H9 (cell line): Measurements from ENCODE around the gene CRHR2. TPM values are rescaled to one million over a fixed set of nuclear protein-coding genes. Genes with fewer than 3 reads are reported as not detected.

Experiments used
- DNase-seq: peaks from one replicate; pipeline ENCODE4 v3.0.0-alpha.2; 2017
- H2AFZ ChIP-seq: one replicate; pipeline ENCODE4 v1.6.1; 2013; ENCODE audit warnings: mild to moderate bottlenecking, low read length, control low read depth, moderate library complexity
- H2AK5ac ChIP-seq: 2 replicates; pipeline ENCODE4 v1.6.1; 2013; ENCODE audit warnings: low read length, control low read depth, mixed read lengths; ENCODE audit not compliant: insufficient read length
- H2BK120ac ChIP-seq: one replicate; pipeline ENCODE4 v1.6.1; 2013; ENCODE audit warnings: low read depth, mild to moderate bottlenecking, low read length, control low read depth, inconsistent platforms; ENCODE audit not compliant: poor library complexity, severe bottlenecking
- H2BK12ac ChIP-seq: 2 replicates; pipeline ENCODE4 v1.6.1; 2013; ENCODE audit warnings: low read length, control low read depth, mixed read lengths, low read depth; ENCODE audit not compliant: insufficient read length
- H2BK15ac ChIP-seq: 2 replicates; pipeline ENCODE4 v1.6.1; 2013; ENCODE audit warnings: low read depth, low read length, control low read depth
- H2BK20ac ChIP-seq: one replicate; pipeline ENCODE4 v1.6.1; 2013; ENCODE audit warnings: low read depth, mild to moderate bottlenecking, low read length, control low read depth, inconsistent platforms; ENCODE audit not compliant: poor library complexity, severe bottlenecking
- H2BK5ac ChIP-seq: 2 replicates; pipeline ENCODE4 v1.6.1; 2013; ENCODE audit warnings: low read length, control low read depth, mixed read lengths; ENCODE audit not compliant: insufficient read length
- H3K14ac ChIP-seq: 2 replicates; pipeline ENCODE4 v1.6.1; 2013; ENCODE audit warnings: low read length, control low read depth; ENCODE audit not compliant: insufficient read depth
- H3K18ac ChIP-seq: 2 replicates; pipeline ENCODE4 v1.6.1; 2013; ENCODE audit warnings: low read depth, mild to moderate bottlenecking, mixed read lengths, low read length, control low read depth; ENCODE audit not compliant: insufficient read length
- H3K23ac ChIP-seq: 2 replicates; pipeline ENCODE4 v1.6.1; 2013; ENCODE audit warnings: low read length, control low read depth, mixed read lengths, low read depth; ENCODE audit not compliant: insufficient read length
- H3K23me2 ChIP-seq: 2 replicates; pipeline ENCODE4 v1.6.1; 2013; ENCODE audit warnings: low read depth, mild to moderate bottlenecking, mixed read lengths, low read length, control low read depth; ENCODE audit not compliant: insufficient read length, poor library complexity, severe bottlenecking
- H3K27ac ChIP-seq: 2 replicates; pipeline ENCODE4 v1.5.1; 2013; ENCODE audit warnings: low read length, control low read depth, mixed read lengths, low read depth; ENCODE audit not compliant: insufficient read length
- H3K27me3 ChIP-seq: 2 replicates; pipeline ENCODE4 v1.6.1; 2013; ENCODE audit warnings: low read length, control low read depth, inconsistent platforms; ENCODE audit not compliant: insufficient read depth
- H3K4ac ChIP-seq: 2 replicates; pipeline ENCODE4 v1.6.1; 2013; ENCODE audit warnings: low read depth, mild to moderate bottlenecking, control low read depth, inconsistent platforms, low read length, moderate library complexity
- H3K4me1 ChIP-seq: 2 replicates; pipeline ENCODE4 v1.6.1; 2013; ENCODE audit warnings: low read length, control low read depth, inconsistent platforms; ENCODE audit not compliant: insufficient read depth
- H3K4me2 ChIP-seq: 2 replicates; pipeline ENCODE4 v1.6.1; 2013; ENCODE audit warnings: low read length, control low read depth, mixed read lengths; ENCODE audit not compliant: insufficient read length, insufficient read depth
- H3K56ac ChIP-seq: 2 replicates; pipeline ENCODE4 v1.6.1; 2013; ENCODE audit warnings: low read depth, mild to moderate bottlenecking, mixed read lengths, low read length, control low read depth; ENCODE audit not compliant: insufficient read length
- H3K79me1 ChIP-seq: 2 replicates; pipeline ENCODE4 v1.6.1; 2013; ENCODE audit warnings: low read depth, mild to moderate bottlenecking, moderate library complexity, low read length, control low read depth, inconsistent platforms; ENCODE audit not compliant: insufficient read depth, poor library complexity, severe bottlenecking
- H3K79me2 ChIP-seq: 2 replicates; pipeline ENCODE4 v1.6.1; 2013; ENCODE audit warnings: low read length, control low read depth, inconsistent platforms; ENCODE audit not compliant: insufficient read depth
- H3K9ac ChIP-seq: 2 replicates; pipeline ENCODE4 v1.6.1; 2013; ENCODE audit warnings: low read length, control low read depth, mixed read lengths; ENCODE audit not compliant: insufficient read length; ENCODE audit errors: extremely low read depth
- H3K9me3 ChIP-seq: one replicate; pipeline ENCODE4 v1.6.1; 2013; ENCODE audit warnings: low read depth, low read length, inconsistent platforms; ENCODE audit not compliant: control insufficient read depth
- H3T11ph ChIP-seq: one replicate; pipeline ENCODE4 v1.6.1; 2013; ENCODE audit warnings: mild to moderate bottlenecking, low read length, control low read depth, inconsistent platforms
- H4K20me1 ChIP-seq: one replicate; pipeline ENCODE4 v1.6.1; 2013; ENCODE audit not compliant: control insufficient read depth, insufficient read length, insufficient read depth
- H4K5ac ChIP-seq: 2 replicates; pipeline ENCODE4 v1.6.1; 2013; ENCODE audit warnings: low read depth, mild to moderate bottlenecking, mixed read lengths, low read length, control low read depth; ENCODE audit not compliant: insufficient read length
- H4K8ac ChIP-seq: replicated peaks from 2 replicates; pipeline ENCODE4 v1.6.1; 2013; ENCODE audit warnings: low read length, control low read depth, mixed read lengths, low read depth; ENCODE audit not compliant: insufficient read length
- H4K91ac ChIP-seq: 2 replicates; pipeline ENCODE4 v1.6.1; 2013; ENCODE audit warnings: low read depth, mild to moderate bottlenecking, moderate library complexity, mixed read lengths, low read length, control low read depth; ENCODE audit not compliant: insufficient read length
- H3K27ac Mint-ChIP-seq, 3 experiments: 2 replicates in 2 of 3; 3 replicates in 1 of 3; pipeline ENCODE4 v1.8.0; 2020 to 2021; ENCODE audit warnings: mixed read lengths in 3 of 3, mild to moderate bottlenecking in 1 of 3, moderate library complexity in 1 of 3
- H3K27me3 Mint-ChIP-seq: 2 replicates; pipeline ENCODE4 v1.8.0; 2021; ENCODE audit warnings: low read depth, mild to moderate bottlenecking, moderate library complexity, mixed read lengths
- H3K36me3 Mint-ChIP-seq, 3 experiments: 2 replicates in 2 of 3; 3 replicates in 1 of 3; pipeline ENCODE4 v1.8.0; 2020 to 2021; ENCODE audit warnings: low read depth in 3 of 3, mixed read lengths in 3 of 3; ENCODE audit not compliant: insufficient read depth in 1 of 3
- H3K4me1 Mint-ChIP-seq, 2 experiments: 2 replicates each; pipeline ENCODE4 v1.8.0; 2020; ENCODE audit warnings: mixed read lengths in 2 of 2
- H3K4me3 Mint-ChIP-seq, 2 experiments: 2 replicates in 1 of 2; 3 replicates in 1 of 2; pipeline ENCODE4 v1.8.0; 2020 to 2021; ENCODE audit warnings: mild to moderate bottlenecking in 2 of 2, mixed read lengths in 2 of 2, moderate library complexity in 1 of 2
- H3K9me3 Mint-ChIP-seq, 2 experiments: 2 replicates in 1 of 2; 3 replicates in 1 of 2; pipeline ENCODE4 v1.8.0; 2020; ENCODE audit warnings: mild to moderate bottlenecking in 2 of 2, mixed read lengths in 2 of 2, moderate library complexity in 1 of 2
- CTCF ChIP-seq: fragments of 200-600 bp; sonication (generic); conservative IDR thresholded peaks from 3 replicates; pipeline ENCODE4 v1.8.0; 2021; ENCODE audit warnings: antibody characterized with exemption, mild to moderate bottlenecking
- WGBS: extraction: QIAGEN DNeasy Blood & Tissue Kit; methylation state at CpG from one replicate; pipeline ENCODE4 v1.1.7; 2013; ENCODE audit warnings: missing lambda C conversion rate, low lambda C conversion rate, mixed read lengths; ENCODE audit not compliant: insufficient read length; ENCODE audit errors: extremely low coverage; 5-methylcytosine and 5-hydroxymethylcytosine counted together
- total RNA-seq: library from RNA; stranded (reverse); gene quantifications from 2 replicates; pipeline ENCODE4 v1.2.1, GENCODE V29; 2021

Gene CRHR2
- total RNA-seq, 1 experiment from 2014 or later = 0.07 TPM

DNA sequence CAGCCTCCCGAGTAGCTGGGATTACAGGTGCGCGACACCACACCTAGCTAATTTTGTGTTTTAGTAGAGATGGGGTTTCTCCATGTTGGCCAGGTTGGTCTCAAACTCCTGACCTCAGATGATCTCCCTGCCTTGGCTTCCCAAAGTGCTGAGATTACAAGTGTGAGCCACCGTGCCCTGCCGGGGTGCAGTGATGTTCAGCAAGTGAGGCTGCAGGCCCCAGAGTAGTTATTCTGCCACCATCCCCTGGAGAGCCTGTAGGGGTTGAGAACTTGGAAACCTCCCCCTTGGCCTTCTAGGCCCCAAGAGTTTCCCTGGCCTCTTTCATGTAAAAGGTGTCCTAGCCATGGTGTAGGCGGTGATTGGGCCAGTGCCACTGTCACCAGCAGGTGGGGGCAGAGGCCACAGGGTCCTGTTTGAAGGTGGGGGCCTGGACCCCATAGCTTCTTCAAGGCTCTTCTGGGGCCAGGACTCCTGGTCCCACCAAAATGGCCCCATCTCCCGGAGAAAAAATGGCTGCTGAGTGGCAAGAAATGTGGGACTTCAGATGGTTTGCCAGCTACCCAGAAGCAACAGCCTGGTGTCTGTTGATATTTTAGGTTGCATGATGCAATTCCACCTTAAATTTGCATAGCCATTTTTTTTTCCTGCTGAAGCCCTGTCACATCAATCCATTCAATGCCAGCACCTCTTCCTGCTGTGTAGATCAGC, 44.2 kb upstream of the CRHR2 start:
- H2AFZ ChIP-seq = no peak overlapping the region
- peaks cover 12% of the 10 kb centered on the region; the same call in 1 of the 2 replicates for H3K4me1 ChIP-seq
- peaks cover 17% of the 10 kb centered on the region for H3K27me3 Mint-ChIP-seq
- no peaks in the 10 kb centered on the region for H3K27me3 ChIP-seq
- H2BK5ac ChIP-seq = no peak overlapping the region
- no peak overlapping the region for H3K23ac ChIP-seq
- H3K9me3 ChIP-seq = no peaks in the 10 kb centered on the region
- H3K36me3 Mint-ChIP-seq = no peaks in the 10 kb centered on the region; a peak in 1 of 7 replicates
- H3K56ac ChIP-seq = no peak overlapping the region
- no peak overlapping the region for H3K4me2 ChIP-seq
- H2AK5ac ChIP-seq = no peak overlapping the region
- no peak overlapping the region for H2BK120ac ChIP-seq
- H2BK12ac ChIP-seq = no peak overlapping the region
- H3T11ph ChIP-seq = no peak overlapping the region
- H3K4ac ChIP-seq = no peak overlapping the region; the same call in 1 of the 2 replicates
- no peak overlapping the region for H3K27ac ChIP-seq
- H3K23me2 ChIP-seq = no peaks in the 10 kb centered on the region
- H3K79me2 ChIP-seq = no peaks in the 10 kb centered on the region
- H4K91ac ChIP-seq = no peak overlapping the region
- no CpG with 5 or more reads among the region's 7 CpGs for WGBS
- TF ChIP-seq CTCF = 0 out of 3 replicates have a peak, but pooled peaks have one; percentile 21
- no peak for DNase-seq
- H3K79me1 ChIP-seq = no peaks in the 10 kb centered on the region
- H3K4me1 Mint-ChIP-seq = peaks cover 33 to 50% of the 10 kb centered on the region in 2 experiments
- no peak overlapping the region for H4K8ac ChIP-seq
- H4K20me1 ChIP-seq = no peaks in the 10 kb centered on the region
- peak overlapping the region; percentile 72 to 92 (median 91); a peak in 4 of 7 replicates for H3K27ac Mint-ChIP-seq
- no peak overlapping the region for H3K9ac ChIP-seq
- no peak overlapping the region for H2BK15ac ChIP-seq
- peak overlapping the region; percentile 71 for H3K14ac ChIP-seq
- H3K9me3 Mint-ChIP-seq = no peaks in the 10 kb centered on the region
- no peak overlapping the region for H4K5ac ChIP-seq
- no peak overlapping the region for H2BK20ac ChIP-seq
- no peak overlapping the region; a peak in 1 of 5 replicates for H3K4me3 Mint-ChIP-seq
- peak overlapping the region; percentile 1 for H3K18ac ChIP-seq
